Body of pancreas (tissue), 4 donors: Measurements from ENCODE around the gene MECR. TPM values are rescaled to one million over a fixed set of nuclear protein-coding genes. Genes with fewer than 3 reads are reported as not detected.
A peak's percentile ranks its signal among the peaks of the same experiment; 100 is the strongest.

Source experiments
- ATAC-seq: fragments of 150-250 bp; one replicate; pipeline ENCODE4 v1.9.1; 2016
- DNase-seq, 4 donors: peaks; one replicate each; pipeline ENCODE4 v3.0.0-alpha.2; 2019
- H3K27ac ChIP-seq, 4 donors: fragments of 200-600 bp; sonication (generic); 1 replicate in 3 of 4; 2 replicates in 1 of 4; pipeline versions ENCODE4 v1.5.1 to v1.6.1; 2016 to 2019; ENCODE audit warnings: mild to moderate bottlenecking in 1 of 4, mixed read lengths in 1 of 4, moderate library complexity in 1 of 4
- H3K27me3 ChIP-seq, 2 donors: fragments of 200-600 bp; sonication (generic); one replicate each; pipeline ENCODE4 v1.6.0; 2016; ENCODE audit warnings: mild to moderate bottlenecking in 1 of 2
- H3K36me3 ChIP-seq, 2 donors: fragments of 200-600 bp; sonication (generic); replicated peaks in 1 of 2; 2 replicates each; pipeline ENCODE4 v1.5.1; 2016; ENCODE audit warnings: low read depth in 2 of 2; ENCODE audit not compliant: insufficient read depth in 1 of 2
- H3K4me1 ChIP-seq: fragments of 200-600 bp; sonication (generic); one replicate; pipeline ENCODE4 v1.6.0; 2016
- H3K4me3 ChIP-seq, 2 donors: fragments of 200-600 bp; sonication (generic); 1 replicate in 1 of 2; 2 replicates in 1 of 2; pipeline ENCODE4 v1.5.1; 2016 to 2019
- H3K9me3 ChIP-seq, 3 donors: fragments of 200-600 bp; sonication (generic); 1 replicate in 2 of 3; 2 replicates in 1 of 3; pipeline ENCODE4 v1.5.1; 2016
- CTCF ChIP-seq, 7 experiments: fragments of 450-650 bp in 4 of 7; fragments of 200-600 bp in 3 of 7; sonication (generic) in 3 of 7; IDR thresholded peaks; one replicate each; pipeline ENCODE4 v1.5.1; 2016 to 2019; ENCODE audit warnings: antibody characterized with exemption in 7 of 7
- POLR2A ChIP-seq, 3 donors: fragments of 450-650 bp; IDR thresholded peaks; one replicate each; pipeline ENCODE4 v1.6.1; 2016; ENCODE audit warnings: antibody characterized with exemption in 3 of 3, mild to moderate bottlenecking in 2 of 3
- WGBS, 2 donors: methylation state at CpG; one replicate each; pipeline ENCODE4 v1.1.5; 2017; 5-methylcytosine and 5-hydroxymethylcytosine counted together
- intact Hi-C: fragments of 100-400 bp; cut with DNase I; formaldehyde crosslinking; loops from one replicate; pipeline ENCODE4 v1.15.1; 2023
- total RNA-seq, 2 donors: library from RNA; depleted of rRNA; stranded (reverse); fragments of >200 nt; gene quantifications; one replicate each; pipeline ENCODE4 v1.1.0, GENCODE V29; 2016

Gene MECR
- total RNA-seq, 2 donors from 2014 or later = 10.6 to 30.7 TPM

- intact Hi-C loops = no loop called here
- 74 to 96% methylated on average over 27 to 28 of the region's 29 CpGs for WGBS, 2 donors
- Histone ChIP-seq H3K36me3 (no peaks in the 10 kb centered on the region), H3K9me3 (no peaks in the 10 kb centered on the region), H3K27me3 (no peaks in the 10 kb centered on the region), H3K4me3 (no peak overlapping the region), H3K27ac (no peak overlapping the region), H3K4me1 (peaks cover 23% of the 10 kb centered on the region)
- no peak for ATAC-seq
- no peak for DNase-seq
- no peak for TF ChIP-seq POLR2A (IDR thresholded peaks at IDR 0.05)
- TF ChIP-seq CTCF (IDR thresholded peaks at IDR 0.05) = no peak
Observed at GRCh38 chr1:29260531-29260930, 29.8 kb upstream of the MECR start.

GRCh38 chr1:29259802-29260441, 29.2 kb upstream of the MECR start:
- H3K27me3 ChIP-seq = no peaks in the 10 kb centered on the region
- WGBS, 2 donors = 16 to 40% methylated on average over 18 to 34 of the region's 56 CpGs
- ATAC-seq = peak; percentile 53
- TF ChIP-seq POLR2A (IDR thresholded peaks at IDR 0.05) (no peak), CTCF (IDR thresholded peaks at IDR 0.05) (no peak)
- H3K36me3 ChIP-seq = no peaks in the 10 kb centered on the region
- no peak overlapping the region for H3K27ac ChIP-seq
- peak; percentile 37 to 54 (median 46) for DNase-seq
- intact Hi-C loops = no loop called here
- H3K4me1 ChIP-seq = peaks cover 23% of the 10 kb centered on the region
- peak overlapping the region in 1 of 2 donors; percentile 2 for H3K4me3 ChIP-seq
- H3K9me3 ChIP-seq = no peaks in the 10 kb centered on the region

- ATAC-seq = no peak
- WGBS, 2 donors = 24 to 36% methylated on average over 7 to 36 of the region's 38 CpGs
- no peaks in the 10 kb centered on the region for H3K36me3 ChIP-seq
- DNase-seq = no peak
- no peak for TF ChIP-seq CTCF (IDR thresholded peaks at IDR 0.05)
- TF ChIP-seq POLR2A (IDR thresholded peaks at IDR 0.05) = no peak
- H3K9me3 ChIP-seq = no peaks in the 10 kb centered on the region
- intact Hi-C loops = no loop called here
- peak overlapping the region in 1 of 2 donors; percentile 2 for H3K4me3 ChIP-seq
- H3K4me1 ChIP-seq = peaks cover 23% of the 10 kb centered on the region
- no peaks in the 10 kb centered on the region for H3K27me3 ChIP-seq
- no peak overlapping the region for H3K27ac ChIP-seq
Observed at GRCh38 chr1:29258976-29259801, 28.5 kb upstream of the MECR start.

- no peak for ATAC-seq
- no peak overlapping the region for H3K4me3 ChIP-seq
- H3K27me3 ChIP-seq = no peaks in the 10 kb centered on the region
- peaks cover 23% of the 10 kb centered on the region for H3K4me1 ChIP-seq
- no peak overlapping the region for H3K27ac ChIP-seq
- 93 to 94% methylated on average over 13 to 15 of the region's 16 CpGs for WGBS, 2 donors
- intact Hi-C loops = no loop called here
- H3K36me3 ChIP-seq = no peaks in the 10 kb centered on the region
- no peak for DNase-seq
- TF ChIP-seq CTCF (IDR thresholded peaks at IDR 0.05) = no peak
- TF ChIP-seq POLR2A (IDR thresholded peaks at IDR 0.05) = no peak
- H3K9me3 ChIP-seq = no peaks in the 10 kb centered on the region
Observed at GRCh38 chr1:29258189-29258975, 27.6 kb upstream of the MECR start.
